Heart right ventricle (tissue), 16 donors: Measurements from ENCODE around the gene ERP44. TPM values are rescaled to one million over a fixed set of nuclear protein-coding genes. Genes with fewer than 3 reads are reported as not detected.

Experiments used
- ATAC-seq, 8 donors: fragments of 200-7000 bp; cut with Tn5 transposase; one replicate each; pipeline ENCODE4 v1.9.1; 2020; ENCODE audit warnings: mild to moderate bottlenecking in 8 of 8, moderate library complexity in 8 of 8, moderate number of reproducible peaks in 1 of 8
- DNase-seq, 2 donors: peaks; one replicate each; pipeline ENCODE4 v3.0.0-alpha.2; 2020
- H3K27ac ChIP-seq, 10 donors: fragments of 200-600 bp; sonication (generic) in 2 of 10; one replicate each; pipeline versions ENCODE4 v1.5.0 to v1.8.0; 2020 to 2022; ENCODE audit warnings: mild to moderate bottlenecking in 3 of 10
- H3K27me3 ChIP-seq, 7 donors: fragments of 200-600 bp; one replicate each; pipeline ENCODE4 v1.8.0; 2021 to 2022; ENCODE audit warnings: mild to moderate bottlenecking in 2 of 7
- H3K36me3 ChIP-seq, 9 donors: fragments of 200-600 bp; sonication (generic) in 1 of 9; one replicate each; pipeline versions ENCODE4 v1.5.0 to v1.8.0; 2020 to 2022; ENCODE audit warnings: mild to moderate bottlenecking in 2 of 9
- H3K4me1 ChIP-seq, 9 donors: fragments of 200-600 bp; sonication (generic) in 1 of 9; one replicate each; pipeline versions ENCODE4 v1.5.0 to v1.8.0; 2020 to 2022; ENCODE audit warnings: mild to moderate bottlenecking in 4 of 9
- H3K4me3 ChIP-seq, 10 donors: fragments of 200-600 bp; sonication (generic) in 2 of 10; one replicate each; pipeline versions ENCODE4 v1.5.0 to v1.8.0; 2020 to 2022; ENCODE audit warnings: mild to moderate bottlenecking in 7 of 10, moderate library complexity in 2 of 10
- H3K9me3 ChIP-seq, 11 donors: fragments of 200-600 bp in 10 of 11; sonication (generic) in 2 of 11; one replicate each; pipeline versions ENCODE4 v1.5.0 to v1.8.0; 2013 to 2022; ENCODE audit warnings: mild to moderate bottlenecking in 2 of 11, control low read depth in 1 of 11, moderate library complexity in 1 of 11
- WGBS, 2 donors: extraction: QIAGEN DNeasy Blood & Tissue Kit; methylation state at CpG; one replicate each; pipeline ENCODE4 v1.1.7; 2013; ENCODE audit warnings: inconsistent platforms in 1 of 2; 5-methylcytosine and 5-hydroxymethylcytosine counted together
- intact Hi-C, 10 donors: fragments of 100-400 bp; cut with DNase I; formaldehyde crosslinking; loops; one replicate each; pipeline versions ENCODE4 v1.11.1 to v1.14.2; 2022
- polyA plus RNA-seq, 2 donors: library from polyadenylated mRNA; stranded (reverse); fragments of 200-250 nt; gene quantifications; one replicate each; pipeline ENCODE4 v1.2.3, GENCODE V29; 2013
- total RNA-seq, 10 donors: library from RNA; stranded (reverse); fragmentation: NEBNext Ultra II Directional in 3 of 10; extraction: Animal tissue kit (Norgen Biotek cat#: 25700) in 3 of 10; gene quantifications; one replicate each; pipeline versions ENCODE4 v1.2.1 to v1.2.4, GENCODE V29; 2021 to 2023
- TF ChIP-seq, protein P1 (sequence below), 9 donors: fragments of 200-600 bp; sonication (generic) in 2 of 9; IDR thresholded peaks; one replicate each; pipeline versions ENCODE4 v1.5.0 to v1.8.0; 2021 to 2022; ENCODE audit warnings: antibody characterized with exemption in 9 of 9, mild to moderate bottlenecking in 5 of 9, moderate library complexity in 1 of 9
- donor health status: Arrhythmogenic right ventricular cardiomyopathy.
- donor health status: ischemic (EF 13 %, LVEDD 7.1; RV severe dilation, severe dysfunction).
- donor health status: healthy with polysubstance abuse.
- donor health status: DM: no; HTN: yes; CAD: no.
- donor health status: DM: no; HTN: no; CAD: no.
- donor health status: ischemic (EF 25% LVEDD 6.9; RV normal size, moderate dysfunction).
- donor health status: ischemic (EF 25% LVEDD 5.7; RV mildly dilated, moderate dysfunction).
- donor health status: healthy.
- donor health status: DM: yes; HTN: yes; CAD: no.
- donor health status: Ischemic cardiomyopathy.
- donor health status: ischemic (EF 35%, LVEDD 5.7; RV mildly dilated, moderate dysfunction).
- donor health status: nonischemic (EF 11% LVEDD 7.7; RV severe dilation, severe dysfunction).
- donor health status: DM: yes; HTN: yes; CAD: no.
- donor health status: PGD.
- donor health status: ischemic (EF 29% LVEDD 5.4; RV normal size, mild dysfunction).
- donor health status: nonischemic (EF 23%, LVEDD 6.1; RV moderate dilation, normal function).

The ERP44 gene
- total and polyA plus RNA-seq, 12 donors: 11.9 to 19.8 (median 15.2) TPM

DNA sequence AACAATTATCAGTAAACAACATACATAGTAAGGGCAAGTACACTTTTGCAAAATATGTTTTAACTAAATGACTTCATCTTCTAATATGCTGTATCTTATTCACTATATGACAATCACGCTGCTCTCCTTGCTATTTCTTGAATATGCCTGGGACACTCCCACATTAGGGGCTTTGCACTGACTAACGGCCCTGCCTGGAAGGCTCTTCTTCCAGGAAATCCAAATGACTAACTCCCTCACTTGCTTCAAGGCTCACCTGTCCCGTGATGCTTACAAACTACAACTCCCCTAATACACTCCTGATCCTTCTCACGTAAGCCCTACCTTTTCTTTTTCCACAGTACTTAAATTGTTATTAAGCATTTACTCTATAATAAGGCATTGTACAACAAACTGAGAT, 10.6 kb downstream of the ERP44 start:
- intact Hi-C loops: no loop called here
- DNase-seq (no peak), ATAC-seq (no peak)
- H3K9me3 ChIP-seq: no peaks in the 10 kb centered on the region
- H3K4me3 ChIP-seq: no peak overlapping the region
- H3K27ac ChIP-seq: no peak overlapping the region
- H3K27me3 ChIP-seq: no peaks in the 10 kb centered on the region
- 73 to 78% methylated on average over 4 of the region's 4 CpGs for WGBS, 2 donors
- H3K36me3 ChIP-seq: no peaks in the 10 kb centered on the region
- H3K4me1 ChIP-seq: peaks cover 0 to 75% (median 38%) of the 10 kb centered on the region in 9 donors
- TF ChIP-seq, protein P1, sequence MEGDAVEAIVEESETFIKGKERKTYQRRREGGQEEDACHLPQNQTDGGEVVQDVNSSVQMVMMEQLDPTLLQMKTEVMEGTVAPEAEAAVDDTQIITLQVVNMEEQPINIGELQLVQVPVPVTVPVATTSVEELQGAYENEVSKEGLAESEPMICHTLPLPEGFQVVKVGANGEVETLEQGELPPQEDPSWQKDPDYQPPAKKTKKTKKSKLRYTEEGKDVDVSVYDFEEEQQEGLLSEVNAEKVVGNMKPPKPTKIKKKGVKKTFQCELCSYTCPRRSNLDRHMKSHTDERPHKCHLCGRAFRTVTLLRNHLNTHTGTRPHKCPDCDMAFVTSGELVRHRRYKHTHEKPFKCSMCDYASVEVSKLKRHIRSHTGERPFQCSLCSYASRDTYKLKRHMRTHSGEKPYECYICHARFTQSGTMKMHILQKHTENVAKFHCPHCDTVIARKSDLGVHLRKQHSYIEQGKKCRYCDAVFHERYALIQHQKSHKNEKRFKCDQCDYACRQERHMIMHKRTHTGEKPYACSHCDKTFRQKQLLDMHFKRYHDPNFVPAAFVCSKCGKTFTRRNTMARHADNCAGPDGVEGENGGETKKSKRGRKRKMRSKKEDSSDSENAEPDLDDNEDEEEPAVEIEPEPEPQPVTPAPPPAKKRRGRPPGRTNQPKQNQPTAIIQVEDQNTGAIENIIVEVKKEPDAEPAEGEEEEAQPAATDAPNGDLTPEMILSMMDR (IDR thresholded peaks at IDR 0.05): no peak

DNA sequence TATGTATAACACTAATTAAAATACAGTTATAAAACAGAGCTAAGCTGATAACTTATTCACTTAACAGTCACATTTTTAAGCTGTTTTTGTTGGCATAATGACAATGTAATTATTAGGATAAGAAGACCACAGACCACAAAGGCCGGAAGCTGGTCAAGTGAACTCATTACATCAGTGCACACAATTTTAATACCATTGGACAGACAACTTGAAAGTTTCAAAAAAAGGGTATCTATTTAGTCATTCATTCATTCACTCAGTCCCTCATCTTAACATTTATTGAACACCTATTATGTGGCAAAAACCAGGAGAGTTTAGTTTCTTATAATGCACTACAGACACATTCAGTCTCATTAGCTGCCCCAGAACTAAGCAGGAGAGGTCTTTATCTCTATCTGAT, 11.6 kb downstream of the ERP44 start:
- WGBS, 2 donors: 66 to 85% methylated on average over 1 of the region's 1 CpG
- intact Hi-C loops: no loop called here
- Histone ChIP-seq H3K4me1 (peaks cover 0 to 75% (median 38%) of the 10 kb centered on the region in 9 donors), H3K4me3 (no peak overlapping the region), H3K9me3 (no peaks in the 10 kb centered on the region), H3K27me3 (no peaks in the 10 kb centered on the region), H3K36me3 (no peaks in the 10 kb centered on the region), H3K27ac (no peak overlapping the region)
- TF ChIP-seq, protein P1 (IDR thresholded peaks at IDR 0.05): no peak
- DNase-seq (no peak), ATAC-seq (peak in 2 of 8 donors; percentile 38 to 39)

DNA sequence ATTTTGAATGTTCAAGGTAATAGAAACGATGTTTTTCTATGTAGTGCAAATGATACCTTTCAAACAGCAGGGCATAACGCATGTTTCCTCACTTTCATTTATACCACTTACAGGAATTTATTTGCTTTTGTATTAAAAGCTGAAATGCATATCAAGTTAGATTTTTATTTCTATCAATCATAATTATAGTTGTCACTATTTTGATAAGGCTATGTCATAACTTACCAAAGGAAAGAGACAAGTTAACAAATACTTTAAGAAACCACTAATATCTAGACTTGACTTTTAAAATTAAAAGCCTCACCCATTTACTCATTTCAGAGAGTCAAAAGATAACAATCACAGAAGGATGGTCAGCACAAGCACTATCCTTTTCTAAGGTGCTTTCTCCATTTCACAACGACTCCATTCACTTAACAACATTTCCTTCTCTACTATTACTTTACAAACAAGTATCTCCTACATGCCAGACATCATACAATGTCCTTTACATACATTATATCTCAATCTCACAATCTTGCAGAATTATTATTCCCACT, 12.6 kb downstream of the ERP44 start:
- H3K36me3 ChIP-seq: no peaks in the 10 kb centered on the region
- H3K27me3 ChIP-seq: no peaks in the 10 kb centered on the region
- TF ChIP-seq, protein P1 (IDR thresholded peaks at IDR 0.05): no peak
- intact Hi-C loops: no loop called here
- H3K27ac ChIP-seq: no peak overlapping the region
- 86 to 93% methylated on average over 3 of the region's 3 CpGs for WGBS, 2 donors
- DNase-seq (no peak), ATAC-seq (no peak)
- peaks cover 0 to 84% (median 48%) of the 10 kb centered on the region in 9 donors for H3K4me1 ChIP-seq
- H3K9me3 ChIP-seq: no peaks in the 10 kb centered on the region
- H3K4me3 ChIP-seq: no peak overlapping the region

DNA sequence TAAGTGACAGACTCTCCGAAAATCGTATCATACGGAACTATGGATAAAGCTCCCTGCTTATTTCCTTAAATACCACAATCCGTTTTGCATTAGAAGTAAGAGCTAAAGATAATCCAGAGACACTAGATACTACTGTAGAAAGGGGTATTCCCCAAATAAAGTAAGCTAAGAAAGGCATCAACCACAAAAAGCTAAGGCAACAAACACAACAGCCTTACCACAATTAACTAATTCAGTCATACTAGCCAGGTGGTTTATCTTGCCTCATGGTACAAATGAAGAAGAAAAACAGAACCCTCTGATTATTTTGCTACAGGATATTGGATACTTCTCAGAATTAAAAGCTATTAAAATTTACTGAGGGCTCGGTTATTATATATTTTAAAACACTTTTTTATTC, 14.1 kb downstream of the ERP44 start:
- Histone ChIP-seq H3K27me3 (no peaks in the 10 kb centered on the region), H3K36me3 (no peaks in the 10 kb centered on the region), H3K4me3 (no peak overlapping the region), H3K9me3 (no peaks in the 10 kb centered on the region), H3K4me1 (peaks cover 0 to 78% (median 44%) of the 10 kb centered on the region in 9 donors), H3K27ac (no peak overlapping the region)
- ATAC-seq: no peak
- intact Hi-C loops: no loop called here
- TF ChIP-seq, protein P1 (IDR thresholded peaks at IDR 0.05): no peak
- no peak for DNase-seq
- 79 to 81% methylated on average over 5 of the region's 5 CpGs for WGBS, 2 donors
